ENCODE data around the gene LRRFIP1.
A peak's percentile ranks its signal among the peaks of the same experiment; 100 is the strongest.

The LRRFIP1 gene

GRCh38 chr2:237698358-237698694 lies 70.9 kb downstream of the LRRFIP1 start:
- Histone ChIP-seq H3K27me3 (ENCODE audit: insufficient read depth, poor library complexity, severe bottlenecking) (no peaks in the 10 kb centered on the region), H3K27ac (ENCODE audit: poor library complexity, severe bottlenecking) (no peak overlapping the region), H3K36me3 (ENCODE audit: low read depth) (peaks cover 6% of the 10 kb centered on the region), H3K4me3 (ENCODE audit: severe bottlenecking) (no peak overlapping the region), H3K9me3 (ENCODE audit: severe bottlenecking) (no peaks in the 10 kb centered on the region), H3K4me1 (ENCODE audit: insufficient read depth, poor library complexity, severe bottlenecking) (peaks cover 69% of the 10 kb centered on the region)
- DNase-seq (ENCODE audit: low spot score) (no peak), ATAC-seq (ENCODE audit: low read depth) (no peak)
- TF ChIP-seq, protein P1, sequence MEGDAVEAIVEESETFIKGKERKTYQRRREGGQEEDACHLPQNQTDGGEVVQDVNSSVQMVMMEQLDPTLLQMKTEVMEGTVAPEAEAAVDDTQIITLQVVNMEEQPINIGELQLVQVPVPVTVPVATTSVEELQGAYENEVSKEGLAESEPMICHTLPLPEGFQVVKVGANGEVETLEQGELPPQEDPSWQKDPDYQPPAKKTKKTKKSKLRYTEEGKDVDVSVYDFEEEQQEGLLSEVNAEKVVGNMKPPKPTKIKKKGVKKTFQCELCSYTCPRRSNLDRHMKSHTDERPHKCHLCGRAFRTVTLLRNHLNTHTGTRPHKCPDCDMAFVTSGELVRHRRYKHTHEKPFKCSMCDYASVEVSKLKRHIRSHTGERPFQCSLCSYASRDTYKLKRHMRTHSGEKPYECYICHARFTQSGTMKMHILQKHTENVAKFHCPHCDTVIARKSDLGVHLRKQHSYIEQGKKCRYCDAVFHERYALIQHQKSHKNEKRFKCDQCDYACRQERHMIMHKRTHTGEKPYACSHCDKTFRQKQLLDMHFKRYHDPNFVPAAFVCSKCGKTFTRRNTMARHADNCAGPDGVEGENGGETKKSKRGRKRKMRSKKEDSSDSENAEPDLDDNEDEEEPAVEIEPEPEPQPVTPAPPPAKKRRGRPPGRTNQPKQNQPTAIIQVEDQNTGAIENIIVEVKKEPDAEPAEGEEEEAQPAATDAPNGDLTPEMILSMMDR (IDR thresholded peaks at IDR 0.05; ENCODE audit: poor library complexity, severe bottlenecking): no peak

DNA sequence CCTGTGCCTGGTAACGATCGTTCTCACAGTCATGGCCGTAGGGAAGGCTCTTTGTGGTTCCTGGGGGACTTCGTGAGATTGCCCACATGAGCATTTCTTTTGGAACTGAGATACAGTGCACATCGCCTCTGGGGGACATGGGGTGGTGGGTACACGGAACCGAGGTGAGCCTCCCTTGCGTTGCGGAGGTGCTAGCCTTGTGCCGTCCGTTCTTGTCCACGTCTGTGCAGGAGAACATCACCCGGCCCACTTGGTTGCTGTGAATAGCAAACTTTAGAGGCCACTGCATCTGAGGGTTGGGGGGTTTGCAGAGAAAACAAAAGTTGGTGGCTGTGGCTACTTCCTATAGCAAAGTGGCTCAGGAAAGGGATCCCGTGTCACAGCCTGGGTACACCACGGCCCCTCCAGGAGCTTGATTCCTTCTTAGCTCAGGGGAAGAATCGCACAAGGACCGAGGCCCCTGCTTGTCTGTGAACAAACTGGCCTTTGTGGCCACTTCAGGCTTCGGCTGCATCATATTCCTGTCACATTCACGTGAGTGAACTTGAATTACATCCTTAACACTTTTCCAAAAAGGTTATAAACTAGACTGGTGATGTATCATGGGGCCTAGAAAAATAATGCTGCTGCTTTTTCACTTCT lies 72.6 kb downstream of the LRRFIP1 start:
- DNase-seq (ENCODE audit: low spot score): no peak
- Histone ChIP-seq H3K9me3 (ENCODE audit: severe bottlenecking) (no peaks in the 10 kb centered on the region), H3K27ac (ENCODE audit: poor library complexity, severe bottlenecking) (peak overlapping the region; percentile 57), H3K36me3 (ENCODE audit: low read depth) (peaks cover 6% of the 10 kb centered on the region), H3K4me3 (ENCODE audit: severe bottlenecking) (no peak overlapping the region), H3K4me1 (ENCODE audit: insufficient read depth, poor library complexity, severe bottlenecking) (peaks cover 76% of the 10 kb centered on the region), H3K27me3 (ENCODE audit: insufficient read depth, poor library complexity, severe bottlenecking) (no peaks in the 10 kb centered on the region)
- no peak for ATAC-seq (ENCODE audit: low read depth)
- TF ChIP-seq, protein P1 (IDR thresholded peaks at IDR 0.05; ENCODE audit: poor library complexity, severe bottlenecking): no peak

- DNase-seq (ENCODE audit: low spot score) (no peak), ATAC-seq (ENCODE audit: low read depth) (0 out of 3 replicates have a peak, but pooled peaks have one; percentile 4)
- TF ChIP-seq, protein P1 (IDR thresholded peaks at IDR 0.05; ENCODE audit: poor library complexity, severe bottlenecking): no peak
- Histone ChIP-seq H3K27me3 (ENCODE audit: insufficient read depth, poor library complexity, severe bottlenecking) (no peaks in the 10 kb centered on the region), H3K4me1 (ENCODE audit: insufficient read depth, poor library complexity, severe bottlenecking) (peaks cover 72% of the 10 kb centered on the region), H3K27ac (ENCODE audit: poor library complexity, severe bottlenecking) (peak overlapping the region; percentile 57), H3K9me3 (ENCODE audit: severe bottlenecking) (no peaks in the 10 kb centered on the region), H3K36me3 (ENCODE audit: low read depth) (peaks cover 6% of the 10 kb centered on the region), H3K4me3 (ENCODE audit: severe bottlenecking) (no peak overlapping the region)
Measured at GRCh38 chr2:237700512-237701032, 73.2 kb downstream of the LRRFIP1 start.

DNA sequence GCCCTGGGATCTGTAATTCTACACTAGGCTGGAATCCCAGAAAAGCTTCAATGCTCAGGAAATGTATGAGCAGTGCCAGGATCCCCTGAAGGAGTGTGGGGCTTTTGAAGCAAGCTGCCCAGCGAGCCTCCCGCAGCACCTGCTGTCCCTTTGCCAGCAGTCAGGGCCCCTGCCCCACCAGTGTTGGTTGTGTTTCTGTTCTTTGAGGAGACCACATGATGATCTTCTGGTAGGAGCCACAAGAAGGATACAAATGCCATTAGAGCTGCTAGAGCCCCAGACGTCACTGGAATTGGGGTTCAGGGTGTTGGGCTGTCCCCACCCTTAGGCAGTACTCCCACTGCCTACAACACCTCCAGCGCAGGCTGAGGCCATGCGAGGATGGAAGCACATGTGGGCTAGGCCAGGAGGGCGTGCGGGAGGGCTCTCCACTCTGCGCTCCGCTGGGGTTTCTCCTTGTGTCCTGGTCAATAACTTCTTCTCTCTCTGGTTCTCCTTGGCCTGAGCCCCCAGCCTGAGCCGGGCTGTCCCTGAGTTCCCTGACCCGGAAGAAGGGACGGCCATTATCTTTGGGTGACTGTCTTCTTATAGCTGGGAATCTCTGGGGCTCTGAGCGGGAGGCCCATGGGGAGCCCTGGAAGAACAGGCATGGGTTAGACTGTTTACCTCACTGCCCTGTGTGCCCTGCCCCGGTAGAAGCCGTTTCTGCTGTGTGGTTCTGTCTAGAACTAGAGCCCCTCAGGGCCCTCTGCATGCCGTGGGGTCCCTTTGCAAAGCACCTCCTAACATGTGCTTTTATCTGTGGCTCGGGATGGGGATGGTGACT lies 73.9 kb downstream of the LRRFIP1 start:
- DNase-seq (ENCODE audit: low spot score) (no peak), ATAC-seq (ENCODE audit: low read depth) (0 out of 3 replicates have a peak, but pooled peaks have one; percentile 3)
- H3K27ac ChIP-seq (ENCODE audit: poor library complexity, severe bottlenecking): peak overlapping the region; percentile 57
- H3K4me3 ChIP-seq (ENCODE audit: severe bottlenecking): no peak overlapping the region
- H3K27me3 ChIP-seq (ENCODE audit: insufficient read depth, poor library complexity, severe bottlenecking): no peaks in the 10 kb centered on the region
- H3K9me3 ChIP-seq (ENCODE audit: severe bottlenecking): no peaks in the 10 kb centered on the region
- TF ChIP-seq, protein P1 (IDR thresholded peaks at IDR 0.05; ENCODE audit: poor library complexity, severe bottlenecking): no peak
- peaks cover under 1% of the 10 kb centered on the region for H3K36me3 ChIP-seq (ENCODE audit: low read depth)
- peaks cover 65% of the 10 kb centered on the region for H3K4me1 ChIP-seq (ENCODE audit: insufficient read depth, poor library complexity, severe bottlenecking)
